T-helper 22 cell (primary cell): ENCODE data around the gene FGF7.
"Not testable (repeated sequence)": the region's sequence is repeated elsewhere in the genome, so short reads cannot be mapped to it uniquely, and the experiment has no call there.

Source experiments
- DNase-seq: peaks from one replicate; pipeline ENCODE4 v3.0.0-alpha.2; 2020; ENCODE audit warnings: low read depth

FGF7 gene

GRCh38 chr15:49423021-49423420 is at the start of gene FGF7:
FGF7 (plus strand) TSS chr15:49423242; CDS start chr15:49424298, 1,056 bp downstream.
- no peak for DNase-seq

- DNase-seq = no peak
Observed at GRCh38 chr15:49379996-49380395, 43.0 kb upstream of the FGF7 start.

- no peak for DNase-seq
Observed at GRCh38 chr15:49380912-49381311, 42.1 kb upstream of the FGF7 start.

GRCh38 chr15:49382394-49382793 is 40.6 kb upstream of the FGF7 start:
- DNase-seq = no peak

GRCh38 chr15:49383266-49383665 is 39.8 kb upstream of the FGF7 start:
- DNase-seq = no peak

- no peak for DNase-seq
Observed at GRCh38 chr15:49387471-49387870, 35.6 kb upstream of the FGF7 start.

- DNase-seq = not testable (repeated sequence)
Observed at GRCh38 chr15:49402515-49403296, 20.3 kb upstream of the FGF7 start.

GRCh38 chr15:49406352-49407118 is 16.5 kb upstream of the FGF7 start:
- DNase-seq = no peak

GRCh38 chr15:49410641-49411040 is 12.4 kb upstream of the FGF7 start:
- no peak for DNase-seq

- DNase-seq = no peak
Observed at GRCh38 chr15:49412797-49413196, 10.2 kb upstream of the FGF7 start.

- no peak for DNase-seq
Observed at GRCh38 chr15:49415149-49415548, 7.9 kb upstream of the FGF7 start.

GRCh38 chr15:49415638-49416037 is 7.4 kb upstream of the FGF7 start:
- DNase-seq = no peak

- no peak for DNase-seq
Observed at GRCh38 chr15:49418811-49419210, 4.2 kb upstream of the FGF7 start.

GRCh38 chr15:49421991-49422390 is 1.1 kb upstream of the FGF7 start:
- DNase-seq = no peak

- DNase-seq = no peak
Observed at GRCh38 chr15:49423901-49424550, 984 bp downstream of the FGF7 start.

- no peak for DNase-seq
Observed at GRCh38 chr15:49424954-49425353, 1.9 kb downstream of the FGF7 start.

- no peak for DNase-seq
Observed at GRCh38 chr15:49427372-49427771, 4.3 kb downstream of the FGF7 start.

- DNase-seq = no peak
Observed at GRCh38 chr15:49428409-49429095, 5.5 kb downstream of the FGF7 start.

GRCh38 chr15:49430046-49430445 is 7.0 kb downstream of the FGF7 start:
- DNase-seq = no peak

- no peak for DNase-seq
Observed at GRCh38 chr15:49435174-49435573, 12.1 kb downstream of the FGF7 start.

GRCh38 chr15:49436751-49437150 is 13.7 kb downstream of the FGF7 start:
- DNase-seq = no peak

- DNase-seq = no peak
Observed at GRCh38 chr15:49438962-49439631, 16.1 kb downstream of the FGF7 start.
